HepG2 (cell line): ENCODE data around the gene QRFP.

Experiments used
- CHD4 ChIP-seq: fragments of 200-600 bp; sonication (generic); IDR thresholded peaks from 2 replicates; pipeline ENCODE4 v1.7.0; 2017; ENCODE audit warnings: mild to moderate bottlenecking, low read length, borderline replicate concordance
- ERF ChIP-seq: IDR thresholded peaks from 2 replicates; pipeline ENCODE4 v1.6.1; 2018; ENCODE audit warnings: missing biosample characterization, missing genetic modification reagents
- POLR2G ChIP-seq: fragments of 200-400 bp; formaldehyde crosslinking; IDR thresholded peaks from 2 replicates; pipeline ENCODE4 v1.6.1; 2018; ENCODE audit warnings: mild to moderate bottlenecking, low read depth, low read length, moderate library complexity
- TF ChIP-seq, protein P1 (sequence below): sonication (generic); formaldehyde crosslinking; IDR thresholded peaks from 2 replicates; pipeline ENCODE4 v1.5.0; 2020; ENCODE audit warnings: missing genetic modification reagents
- TF ChIP-seq, protein P2 (sequence below): sonication (generic); formaldehyde crosslinking; IDR thresholded peaks from 2 replicates; pipeline ENCODE4 v1.5.0; 2020; ENCODE audit warnings: mild to moderate bottlenecking, missing genetic modification reagents, moderate library complexity

DNA sequence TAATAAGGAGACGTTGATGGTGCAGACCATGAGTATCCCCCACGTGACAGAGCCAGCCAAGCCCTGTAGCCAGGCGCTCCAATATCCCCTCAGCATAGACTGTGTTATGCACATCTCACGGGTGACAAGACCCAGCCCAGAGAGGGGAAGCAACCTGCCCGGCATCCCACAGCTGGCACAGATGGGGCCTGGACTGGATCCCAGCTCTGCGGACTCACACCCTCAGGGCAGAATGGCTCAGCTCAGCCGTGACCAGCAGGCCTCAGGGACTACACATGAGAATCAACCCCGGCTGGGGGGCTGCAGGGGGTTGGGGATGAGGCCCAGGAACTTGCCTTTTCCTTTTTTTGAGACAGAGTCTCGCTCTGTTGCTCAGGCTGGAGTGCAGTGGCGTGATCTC lies 30.7 kb upstream of the QRFP start:
- TF ChIP-seq CHD4 (no peak), POLR2G (no peak), ERF (CRISPR knock-in tag) (no peak)
- TF ChIP-seq, protein P1, sequence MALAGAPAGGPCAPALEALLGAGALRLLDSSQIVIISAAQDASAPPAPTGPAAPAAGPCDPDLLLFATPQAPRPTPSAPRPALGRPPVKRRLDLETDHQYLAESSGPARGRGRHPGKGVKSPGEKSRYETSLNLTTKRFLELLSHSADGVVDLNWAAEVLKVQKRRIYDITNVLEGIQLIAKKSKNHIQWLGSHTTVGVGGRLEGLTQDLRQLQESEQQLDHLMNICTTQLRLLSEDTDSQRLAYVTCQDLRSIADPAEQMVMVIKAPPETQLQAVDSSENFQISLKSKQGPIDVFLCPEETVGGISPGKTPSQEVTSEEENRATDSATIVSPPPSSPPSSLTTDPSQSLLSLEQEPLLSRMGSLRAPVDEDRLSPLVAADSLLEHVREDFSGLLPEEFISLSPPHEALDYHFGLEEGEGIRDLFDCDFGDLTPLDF: no peak
- TF ChIP-seq, protein P2, sequence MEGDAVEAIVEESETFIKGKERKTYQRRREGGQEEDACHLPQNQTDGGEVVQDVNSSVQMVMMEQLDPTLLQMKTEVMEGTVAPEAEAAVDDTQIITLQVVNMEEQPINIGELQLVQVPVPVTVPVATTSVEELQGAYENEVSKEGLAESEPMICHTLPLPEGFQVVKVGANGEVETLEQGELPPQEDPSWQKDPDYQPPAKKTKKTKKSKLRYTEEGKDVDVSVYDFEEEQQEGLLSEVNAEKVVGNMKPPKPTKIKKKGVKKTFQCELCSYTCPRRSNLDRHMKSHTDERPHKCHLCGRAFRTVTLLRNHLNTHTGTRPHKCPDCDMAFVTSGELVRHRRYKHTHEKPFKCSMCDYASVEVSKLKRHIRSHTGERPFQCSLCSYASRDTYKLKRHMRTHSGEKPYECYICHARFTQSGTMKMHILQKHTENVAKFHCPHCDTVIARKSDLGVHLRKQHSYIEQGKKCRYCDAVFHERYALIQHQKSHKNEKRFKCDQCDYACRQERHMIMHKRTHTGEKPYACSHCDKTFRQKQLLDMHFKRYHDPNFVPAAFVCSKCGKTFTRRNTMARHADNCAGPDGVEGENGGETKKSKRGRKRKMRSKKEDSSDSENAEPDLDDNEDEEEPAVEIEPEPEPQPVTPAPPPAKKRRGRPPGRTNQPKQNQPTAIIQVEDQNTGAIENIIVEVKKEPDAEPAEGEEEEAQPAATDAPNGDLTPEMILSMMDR (CRISPR knock-in tag): no peak
